Erythroblast (primary cell): Measurements from ENCODE around the gene POP5.
"Not testable (repeated sequence)": the region's sequence is repeated elsewhere in the genome, so short reads cannot be mapped to it uniquely, and the experiment has no call there.

Experiments used
- DNase-seq, 2 experiments: peaks; one replicate each; lab custom pipeline; 2025; lab: John Stamatoyannopoulos, UW
- GATA1 ChIP-seq: IDR thresholded peaks from 2 replicates; pipeline ENCODE4 v1.6.1; 2011; ENCODE audit warnings: low read depth, mild to moderate bottlenecking, control low read depth, low read length, moderate library complexity
- POLR2A ChIP-seq: IDR thresholded peaks from 2 replicates; pipeline ENCODE4 v1.6.1; 2011; ENCODE audit warnings: mild to moderate bottlenecking, low read length

POP5 gene

GRCh38 chr12:120580787-120581723, at the start of gene POP5:
Gene POP5 (minus strand): TSS chr12:120581402. CDS start chr12:120581362, 40 bp downstream.
- peak; percentile 97 to 98 for DNase-seq
- TF ChIP-seq GATA1 = no peak
- TF ChIP-seq POLR2A = peak; percentile 86

GRCh38 chr12:120630104-120630892, 49.1 kb upstream of the POP5 start:
- no peak for DNase-seq
- no peak for TF ChIP-seq GATA1
- TF ChIP-seq POLR2A = no peak

GRCh38 chr12:120628919-120629318, 47.7 kb upstream of the POP5 start:
- peak in 1 of 2 experiments; percentile 11 for DNase-seq
- no peak for TF ChIP-seq GATA1
- TF ChIP-seq POLR2A = no peak

GRCh38 chr12:120625557-120626419, 44.6 kb upstream of the POP5 start:
- no peak for TF ChIP-seq GATA1
- TF ChIP-seq POLR2A = no peak
- peak; percentile 33 to 43 for DNase-seq

GRCh38 chr12:120620624-120621023, 39.4 kb upstream of the POP5 start:
- no peak for DNase-seq
- TF ChIP-seq GATA1 (no peak), POLR2A (no peak)

- no peak for TF ChIP-seq POLR2A
- no peak for TF ChIP-seq GATA1
- no peak for DNase-seq
Observed at GRCh38 chr12:120618954-120619615, 37.9 kb upstream of the POP5 start.

GRCh38 chr12:120617767-120618166, 36.6 kb upstream of the POP5 start:
- not testable (repeated sequence) for DNase-seq

- not testable (repeated sequence) for DNase-seq
Observed at GRCh38 chr12:120617193-120617592, 36.0 kb upstream of the POP5 start.

- TF ChIP-seq POLR2A (no peak), GATA1 (no peak)
- DNase-seq = no peak
Observed at GRCh38 chr12:120614848-120615247, 33.6 kb upstream of the POP5 start.

GRCh38 chr12:120611534-120611933, 30.3 kb upstream of the POP5 start:
- DNase-seq = peak; percentile 21 to 64

GRCh38 chr12:120610560-120610959, 29.4 kb upstream of the POP5 start:
- TF ChIP-seq GATA1 (no peak), POLR2A (no peak)
- no peak for DNase-seq

- peak; percentile 45 to 55 for DNase-seq
Observed at GRCh38 chr12:120602416-120602815, 21.2 kb upstream of the POP5 start.

GRCh38 chr12:120599672-120600552, 18.7 kb upstream of the POP5 start:
- no peak for DNase-seq

More at GRCh38 chr12:120599672-120600552, 18.7 kb upstream of the POP5 start:
- TF ChIP-seq POLR2A (no peak), GATA1 (no peak)
